HUES6 (cell line): ENCODE measurements around the gene TCP11X1.
"Not testable (repeated sequence)": the region's sequence is repeated elsewhere in the genome, so short reads cannot be mapped to it uniquely, and the experiment has no call there.

Source experiments
- H3K27ac ChIP-seq: 2 replicates; pipeline ENCODE4 v1.7.0; 2013; ENCODE audit warnings: low read depth, mild to moderate bottlenecking, low read length, inconsistent platforms
- H3K27me3 ChIP-seq: 2 replicates; pipeline ENCODE4 v1.6.1; 2013; ENCODE audit warnings: low read length; ENCODE audit not compliant: control insufficient read depth, insufficient read depth
- H3K36me3 ChIP-seq: 2 replicates; pipeline ENCODE4 v1.6.1; 2013; ENCODE audit warnings: low read length; ENCODE audit not compliant: control insufficient read depth, insufficient read depth
- H3K4me1 ChIP-seq: 2 replicates; pipeline ENCODE4 v1.6.1; 2013; ENCODE audit warnings: low read length; ENCODE audit not compliant: control insufficient read depth, insufficient read depth
- H3K4me3 ChIP-seq: 2 replicates; pipeline ENCODE4 v1.5.1; 2013; ENCODE audit warnings: low read depth, low read length
- H3K9ac ChIP-seq: one replicate; pipeline ENCODE4 v1.6.1; 2013; ENCODE audit warnings: mild to moderate bottlenecking, low read length
- H3K9me3 ChIP-seq: 2 replicates; pipeline ENCODE4 v1.6.1; 2013; ENCODE audit warnings: low read depth, low read length; ENCODE audit not compliant: control insufficient read depth, insufficient read depth

The TCP11X1 gene

DNA sequence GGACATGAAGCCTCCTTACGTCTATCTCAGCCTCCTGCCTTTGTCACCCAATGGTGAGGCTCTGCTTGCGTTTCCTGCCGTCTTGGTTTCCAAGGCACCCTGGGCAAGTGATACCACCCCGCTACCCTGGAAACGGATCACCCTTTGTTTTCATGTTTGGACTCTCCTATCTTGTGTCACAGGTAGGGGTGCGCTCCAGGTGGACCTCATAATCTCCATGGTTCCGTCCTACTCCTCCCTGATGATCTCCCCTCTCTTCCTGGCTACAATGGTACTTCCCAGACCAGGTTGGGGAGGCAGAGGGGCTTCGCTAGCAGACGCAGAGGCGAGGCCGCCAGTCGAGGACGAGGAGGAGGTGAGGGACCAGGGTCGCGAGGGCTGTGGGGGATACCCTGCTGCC lies at the start of gene TCP11X1:
TCP11X1 (plus strand) TSS at position 316 of the 400 bp plus-strand sequence.
- H3K9ac ChIP-seq, H3K27ac ChIP-seq, H3K36me3 ChIP-seq, H3K27me3 ChIP-seq, H3K4me1 ChIP-seq, H3K4me3 ChIP-seq, H3K9me3 ChIP-seq: not testable (repeated sequence)

DNA sequence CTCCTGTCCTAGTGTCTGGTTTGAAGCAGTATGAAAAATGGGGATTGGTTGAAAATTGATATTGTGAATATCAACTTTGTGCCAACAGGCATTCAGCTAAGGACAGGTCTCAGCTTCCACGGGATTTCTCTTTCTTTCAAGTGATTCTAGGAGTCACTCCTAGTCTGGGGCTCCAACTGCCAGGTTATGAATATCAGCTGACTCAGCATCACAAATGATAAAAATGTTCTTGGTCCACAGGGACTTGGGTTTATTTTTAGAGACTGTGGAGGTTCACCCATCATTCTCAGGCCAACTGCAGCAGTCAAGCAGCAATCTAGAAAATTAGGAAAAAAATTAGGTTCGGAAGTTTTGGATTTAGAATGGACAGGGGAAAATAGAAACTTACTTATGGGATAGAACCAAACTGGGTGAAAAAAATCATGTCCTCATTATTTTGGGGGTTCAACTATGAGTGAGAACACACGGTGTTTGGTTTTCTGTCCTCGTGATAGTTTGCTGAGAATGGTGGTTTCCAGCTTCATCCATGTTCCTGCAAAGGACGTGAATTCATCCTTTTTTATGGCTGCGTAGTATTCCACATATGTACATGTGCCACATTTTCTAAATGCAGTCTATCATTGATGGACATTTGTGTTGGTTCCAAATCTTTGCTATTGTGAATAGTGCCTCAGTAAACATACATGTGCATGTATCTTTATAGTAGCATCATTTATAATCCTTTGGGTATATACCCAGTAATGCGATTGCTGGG lies 29.0 kb upstream of the TCP11X1 start:
- H3K27me3 ChIP-seq, result peaks cover 4% of the 10 kb centered on the region; the same call in 1 of the 2 replicates
- H3K9me3 ChIP-seq, result peaks cover 15% of the 10 kb centered on the region; the same call in 1 of the 2 replicates
- H3K36me3 ChIP-seq, result no peaks in the 10 kb centered on the region
- H3K4me1 ChIP-seq, result no peaks in the 10 kb centered on the region
- no peak overlapping the region for H3K27ac ChIP-seq
- H3K4me3 ChIP-seq, result no peak overlapping the region
- no peak overlapping the region for H3K9ac ChIP-seq

DNA sequence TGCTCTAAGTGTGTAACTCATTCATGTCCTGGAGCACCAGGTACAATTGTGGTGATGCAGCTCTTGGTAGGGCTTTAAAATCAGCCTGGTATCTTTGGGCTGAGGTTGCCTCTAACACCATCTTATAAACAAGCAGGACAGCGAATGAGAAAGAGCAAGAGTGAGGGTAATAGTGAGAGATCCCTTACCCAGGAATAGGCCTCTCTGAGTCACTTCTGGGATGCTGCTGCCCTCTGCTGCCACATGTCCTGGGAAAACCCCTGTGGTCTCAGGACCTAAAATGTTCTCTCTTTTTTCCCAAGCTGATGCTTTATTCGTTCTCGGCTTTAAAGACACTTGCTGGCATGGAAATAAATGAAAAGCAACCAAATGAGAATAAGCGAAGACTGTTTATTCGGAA lies 7.2 kb upstream of the TCP11X1 start:
- not testable (repeated sequence) for H3K27ac ChIP-seq, H3K4me1 ChIP-seq, H3K36me3 ChIP-seq, H3K9ac ChIP-seq, H3K9me3 ChIP-seq, H3K27me3 ChIP-seq, H3K4me3 ChIP-seq

DNA sequence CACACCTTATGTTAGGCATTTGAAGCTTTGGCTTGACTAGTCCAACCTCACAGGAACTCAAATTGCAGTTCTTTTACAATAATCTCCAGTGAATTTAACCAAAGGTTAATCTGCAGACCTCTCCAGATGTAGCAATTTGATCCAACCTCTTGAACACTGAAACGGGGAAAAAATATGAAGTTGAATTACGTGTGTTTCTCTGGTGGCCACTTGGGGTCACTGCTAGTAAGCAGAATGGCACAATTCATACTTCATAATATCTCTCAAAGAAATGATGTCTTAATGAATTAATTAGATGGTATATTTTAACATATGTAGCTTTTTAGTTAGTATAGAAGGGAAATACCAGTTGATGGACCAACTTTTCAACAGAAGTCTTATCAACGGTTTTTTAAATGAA lies 1.4 kb downstream of the TCP11X1 start:
- H3K27ac ChIP-seq, H3K4me3 ChIP-seq, H3K9ac ChIP-seq, H3K36me3 ChIP-seq, H3K9me3 ChIP-seq, H3K27me3 ChIP-seq, H3K4me1 ChIP-seq: not testable (repeated sequence)

DNA sequence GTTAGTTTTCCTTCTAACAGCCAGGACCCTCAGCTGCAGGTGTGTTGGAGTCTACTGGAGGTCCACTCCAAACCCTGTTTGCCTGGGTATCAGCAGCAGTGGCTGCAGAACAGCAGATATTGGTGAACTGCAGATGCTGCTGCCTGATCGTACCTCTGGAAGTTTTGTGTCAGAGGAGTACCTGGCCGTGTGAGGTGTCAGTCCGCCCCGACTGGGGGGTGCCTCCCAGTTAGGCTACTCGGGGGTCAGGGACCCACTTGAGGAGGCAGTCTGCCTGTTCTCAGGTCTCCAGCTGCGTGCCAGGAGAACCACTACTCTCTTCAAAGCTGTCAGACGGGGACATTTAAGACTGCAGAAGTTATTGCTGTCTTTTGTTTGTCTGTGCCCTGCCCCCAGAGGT lies 20.6 kb downstream of the TCP11X1 start:
- not testable (repeated sequence) for H3K36me3 ChIP-seq, H3K27me3 ChIP-seq, H3K27ac ChIP-seq

DNA sequence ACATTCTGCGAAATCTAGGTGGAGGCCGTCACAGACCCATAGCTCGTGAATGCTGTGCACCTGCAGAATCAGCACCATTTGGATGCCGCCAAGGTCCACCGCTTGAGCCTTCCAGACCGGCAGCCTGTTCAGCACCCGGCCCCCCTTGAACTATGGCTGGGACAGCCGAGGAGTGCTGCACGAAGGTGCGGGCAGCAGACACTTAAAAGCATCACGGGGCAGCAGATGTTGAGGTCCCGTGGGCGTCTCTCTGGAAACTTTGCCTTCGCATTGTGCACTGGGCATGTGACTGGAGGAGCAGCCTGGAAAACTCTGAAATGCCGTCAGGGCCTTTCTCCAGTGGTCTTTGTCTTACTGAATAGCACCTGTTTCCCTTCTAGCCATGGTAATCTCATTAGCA lies 25.2 kb downstream of the TCP11X1 start:
- H3K27ac ChIP-seq, H3K9ac ChIP-seq, H3K4me3 ChIP-seq, H3K9me3 ChIP-seq, H3K27me3 ChIP-seq, H3K4me1 ChIP-seq, H3K36me3 ChIP-seq: not testable (repeated sequence)

More for the DNA sequence above, 20.6 kb downstream of the TCP11X1 start:
- H3K9ac ChIP-seq, H3K4me3 ChIP-seq, H3K9me3 ChIP-seq, H3K4me1 ChIP-seq: not testable (repeated sequence)

DNA sequence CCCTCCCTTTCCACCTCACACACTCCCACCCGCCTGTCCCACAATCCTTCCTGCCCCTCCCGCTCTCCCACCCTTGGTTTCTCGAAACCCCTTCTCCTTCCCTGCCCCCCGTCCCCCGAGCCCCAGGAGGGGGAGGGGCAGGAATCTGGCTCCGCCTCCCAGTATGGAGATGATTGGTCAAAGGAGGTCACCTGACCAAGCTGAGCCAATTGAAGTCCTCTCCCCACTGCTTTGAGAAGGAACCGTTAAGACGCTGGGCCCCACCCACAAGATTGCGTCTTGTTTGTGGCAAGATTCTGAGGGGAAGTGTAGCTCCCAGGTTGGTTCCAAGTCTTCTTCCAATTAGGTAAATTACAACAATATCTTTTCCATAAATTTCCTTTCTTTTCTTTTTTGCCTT lies 31.8 kb downstream of the TCP11X1 start, which contains the start of gene NXF2:
NXF2 (plus strand) TSS at position 275 of the 400 bp plus-strand sequence. CDS start 59,912 bp downstream, outside the sequence.
- not testable (repeated sequence) for H3K9me3 ChIP-seq, H3K9ac ChIP-seq, H3K4me1 ChIP-seq, H3K27ac ChIP-seq, H3K27me3 ChIP-seq, H3K4me3 ChIP-seq, H3K36me3 ChIP-seq

DNA sequence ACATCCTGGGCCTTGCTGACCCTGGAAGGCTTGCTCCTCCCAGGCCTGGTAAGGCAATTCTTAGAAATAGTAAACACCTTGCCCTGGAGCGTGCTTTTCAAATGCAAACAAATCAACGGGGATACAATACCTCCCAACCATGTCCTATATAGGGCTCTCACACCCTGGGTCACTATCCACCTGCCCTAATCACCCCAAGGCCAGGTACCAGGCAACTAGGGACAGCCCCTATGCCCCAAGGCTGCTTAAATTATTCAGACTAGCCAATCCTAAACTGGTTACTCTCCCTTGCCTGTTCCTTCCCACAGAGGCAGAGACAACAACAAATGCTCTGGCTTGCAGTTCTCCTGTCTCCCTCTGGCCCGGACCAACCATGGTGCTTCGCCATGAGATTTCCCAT lies 57.1 kb downstream of the TCP11X1 start:
- H3K9ac ChIP-seq, H3K27me3 ChIP-seq, H3K4me3 ChIP-seq, H3K9me3 ChIP-seq, H3K36me3 ChIP-seq, H3K27ac ChIP-seq, H3K4me1 ChIP-seq: not testable (repeated sequence)
